HG03442 (cell line): ENCODE data around the gene GHR.

Source experiments
- ATAC-seq: cut with Tn5 transposase; IDR thresholded peaks from one replicate; pipeline ENCODE4 v1.9.1; 2021; ENCODE audit warnings: mild to moderate bottlenecking, moderate library complexity; ENCODE audit not compliant: unreplicated experiment

GHR gene

DNA sequence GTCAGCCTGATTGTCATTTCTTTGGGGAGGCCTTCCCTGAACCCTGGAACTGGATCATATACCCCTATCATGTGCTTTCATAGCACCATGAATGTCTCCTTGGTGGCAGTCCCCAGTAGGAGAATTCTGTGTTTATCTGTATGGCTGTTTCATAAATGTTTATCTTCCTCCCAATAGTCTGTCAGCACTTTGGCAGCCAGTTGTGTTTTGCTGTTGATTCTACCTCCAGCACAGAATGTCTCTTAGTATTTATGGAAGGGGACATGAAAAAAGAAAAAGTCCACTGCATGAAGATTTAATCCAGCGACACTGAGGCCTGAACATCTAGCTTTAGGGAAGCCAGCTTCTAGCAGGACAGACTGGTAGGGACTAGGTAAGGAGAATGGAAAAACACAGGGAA is 38.3 kb downstream of the GHR start:
- ATAC-seq: no peak

GRCh38 chr5:42462083-42462482 is 38.8 kb downstream of the GHR start:
- ATAC-seq: no peak

DNA sequence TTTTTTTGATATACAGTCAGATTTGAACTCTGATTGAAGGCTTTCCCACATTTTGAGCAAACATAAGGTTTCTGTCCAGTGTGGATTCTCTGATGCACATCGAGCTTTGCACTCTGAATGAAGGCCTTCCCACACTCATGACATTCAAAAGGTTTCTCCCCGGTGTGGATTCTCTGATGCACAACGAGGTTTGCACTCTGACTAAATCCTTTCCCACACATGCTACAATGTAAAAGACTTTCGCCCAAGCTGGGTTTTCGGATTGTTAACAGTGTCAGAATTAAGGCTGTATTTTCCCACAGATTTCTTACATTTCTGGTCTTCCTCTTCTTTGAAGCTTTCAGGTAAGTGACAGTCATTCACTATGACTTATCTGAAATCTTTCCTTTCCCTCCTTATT is 44.3 kb downstream of the GHR start:
- ATAC-seq: no peak

DNA sequence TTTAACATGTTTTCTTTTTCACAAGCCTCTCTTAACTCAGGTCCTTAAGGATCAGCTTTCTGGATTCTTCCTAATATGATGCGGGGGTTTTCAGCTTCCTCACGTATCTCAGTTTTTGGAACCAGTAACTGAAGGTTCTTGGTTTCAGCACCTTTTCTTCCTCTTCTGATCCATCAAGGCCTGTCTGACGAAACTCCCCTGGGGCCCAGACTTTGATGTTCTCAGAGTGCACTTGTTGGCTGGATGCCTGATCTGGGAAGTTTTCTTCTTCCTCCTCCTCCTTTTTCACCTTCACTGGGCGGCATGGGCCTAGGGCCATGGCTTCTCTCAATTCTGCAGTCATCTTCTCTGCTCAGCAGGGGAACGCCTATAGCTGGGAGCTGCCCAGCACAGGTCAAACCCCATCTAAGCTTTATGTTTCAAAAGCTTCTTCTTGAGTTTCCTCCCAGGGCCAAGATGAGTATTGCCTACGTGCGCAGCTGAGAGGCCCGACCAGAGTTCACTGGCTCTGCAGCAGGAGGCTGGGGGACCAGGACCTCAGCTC is 44.8 kb downstream of the GHR start:
- ATAC-seq: no peak

GRCh38 chr5:42483472-42484154 is 60.4 kb downstream of the GHR start:
- peak; percentile 73 for ATAC-seq

DNA sequence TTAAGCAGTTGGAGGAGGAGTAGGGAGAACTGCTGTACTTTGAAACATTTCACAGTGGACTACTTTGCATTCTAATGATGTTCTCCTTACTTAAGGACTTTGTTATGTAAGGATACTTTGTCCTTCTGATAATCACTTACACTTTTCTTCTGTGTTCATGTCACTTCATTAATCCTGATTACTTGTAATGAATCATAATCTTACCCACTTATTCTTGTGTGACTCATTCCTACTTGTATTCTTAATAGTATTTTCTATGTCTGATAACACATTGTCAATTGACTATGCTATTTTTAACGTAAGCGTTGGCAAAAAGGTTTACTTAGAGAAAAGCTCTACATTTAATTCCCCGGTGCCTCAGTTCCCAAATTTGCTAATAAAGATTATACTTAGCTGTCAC is 63.8 kb downstream of the GHR start:
- no peak for ATAC-seq

DNA sequence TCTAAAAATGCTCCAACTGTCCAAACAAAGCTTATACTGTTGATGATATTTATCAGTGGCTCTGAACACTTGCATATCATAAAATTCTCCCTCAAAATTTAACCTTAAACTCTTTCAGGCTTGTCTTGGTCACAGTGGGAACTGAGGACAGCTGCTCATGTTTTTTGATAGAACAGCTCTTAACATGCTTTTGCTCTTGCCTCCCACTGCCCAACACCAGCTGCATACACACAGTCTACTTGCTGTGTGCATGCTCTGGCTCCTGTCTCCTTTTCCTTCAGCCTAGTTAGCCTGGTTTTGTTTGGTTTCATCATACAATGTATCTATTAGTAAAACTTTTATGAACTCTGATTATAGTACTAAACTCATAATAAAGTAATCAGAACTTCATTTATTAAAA is 64.6 kb downstream of the GHR start:
- ATAC-seq: no peak

- no peak for ATAC-seq
Observed at GRCh38 chr5:42490831-42491230, 67.6 kb downstream of the GHR start.

- ATAC-seq: no peak
Observed at GRCh38 chr5:42491699-42492098, 68.5 kb downstream of the GHR start.

DNA sequence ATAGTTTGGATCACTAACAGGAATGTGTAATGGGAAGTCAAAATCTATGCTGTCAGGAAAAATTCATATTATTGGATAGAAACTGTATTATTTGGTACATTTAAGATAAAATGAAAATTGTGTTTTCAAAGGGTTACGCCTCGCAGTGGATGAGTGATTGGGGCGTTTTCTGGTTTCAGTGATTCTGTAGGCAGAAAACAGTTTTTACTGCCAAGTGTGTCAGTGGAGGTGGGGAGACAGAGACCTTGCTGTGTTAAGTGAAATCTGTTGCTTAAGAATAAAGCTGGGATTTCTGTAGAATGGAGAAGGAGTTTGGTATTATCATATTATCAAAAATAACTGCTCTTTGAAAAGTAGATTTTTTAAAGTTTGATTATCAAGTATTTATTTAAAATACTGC is 69.7 kb downstream of the GHR start:
- no peak for ATAC-seq

GRCh38 chr5:42494414-42494813 is 71.2 kb downstream of the GHR start:
- ATAC-seq: no peak

DNA sequence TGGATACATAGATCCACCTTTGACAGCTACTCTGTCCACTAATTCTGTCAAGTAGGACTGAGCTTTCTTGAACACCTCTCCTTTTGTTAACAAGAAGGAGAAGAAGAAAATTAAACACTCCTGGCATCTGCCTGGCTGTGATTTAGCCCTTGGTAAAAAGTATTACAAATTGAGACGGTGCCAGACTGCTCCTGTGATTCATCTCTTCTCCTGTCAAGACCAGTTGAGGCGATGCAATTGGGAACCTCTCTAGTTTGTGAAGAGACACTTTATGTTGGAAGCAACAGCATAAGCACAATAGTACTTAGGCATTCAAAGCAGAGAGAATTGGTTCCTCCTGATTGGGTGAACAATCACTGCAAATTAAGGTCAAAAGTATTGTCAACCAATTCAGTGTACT is 72.7 kb downstream of the GHR start:
- no peak for ATAC-seq

GRCh38 chr5:42496397-42497156 is 73.3 kb downstream of the GHR start:
- ATAC-seq: no peak

DNA sequence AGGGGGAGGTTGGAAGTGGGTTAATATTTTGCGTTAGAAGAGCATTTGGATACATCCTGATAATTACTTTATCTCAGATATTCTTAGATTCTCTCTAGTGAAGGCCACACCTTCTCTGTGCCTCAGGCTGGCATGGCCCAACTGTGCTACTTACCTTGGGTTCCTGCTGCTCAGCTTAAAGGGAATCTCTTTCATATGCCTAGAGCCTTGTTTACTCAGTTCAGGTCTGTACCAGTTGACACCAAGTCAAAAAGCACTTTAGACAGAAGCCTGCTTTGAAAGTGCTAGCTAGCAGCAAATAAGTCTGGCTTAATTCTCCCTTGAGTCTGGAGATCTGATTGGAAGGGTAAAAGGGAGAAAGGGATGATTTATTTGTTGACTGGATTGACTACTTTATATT is 74.8 kb downstream of the GHR start:
- no peak for ATAC-seq

- ATAC-seq: no peak
Observed at GRCh38 chr5:42499016-42499415, 75.8 kb downstream of the GHR start.

- no peak for ATAC-seq
Observed at GRCh38 chr5:42500003-42500599, 76.9 kb downstream of the GHR start.

GRCh38 chr5:42502613-42503470 is 79.6 kb downstream of the GHR start:
- no peak for ATAC-seq

DNA sequence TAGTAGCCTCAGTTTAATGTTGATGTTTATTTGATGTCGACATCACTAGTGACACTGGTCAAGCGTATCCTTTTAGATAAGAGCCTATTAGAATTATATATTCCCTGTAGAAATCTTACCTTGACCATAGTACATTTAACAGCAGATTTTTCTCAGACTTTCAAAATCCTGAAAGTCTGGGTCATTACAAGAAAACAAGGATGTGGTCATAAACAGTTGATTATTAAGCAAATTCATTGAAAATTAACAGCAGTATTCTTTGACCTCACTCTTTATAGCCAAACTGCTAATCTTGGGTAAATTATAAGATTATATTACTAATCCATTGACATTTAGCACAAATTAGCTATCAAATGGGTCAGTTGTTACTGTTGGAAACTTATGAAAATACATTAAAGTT is 83.4 kb downstream of the GHR start:
- ATAC-seq: no peak

DNA sequence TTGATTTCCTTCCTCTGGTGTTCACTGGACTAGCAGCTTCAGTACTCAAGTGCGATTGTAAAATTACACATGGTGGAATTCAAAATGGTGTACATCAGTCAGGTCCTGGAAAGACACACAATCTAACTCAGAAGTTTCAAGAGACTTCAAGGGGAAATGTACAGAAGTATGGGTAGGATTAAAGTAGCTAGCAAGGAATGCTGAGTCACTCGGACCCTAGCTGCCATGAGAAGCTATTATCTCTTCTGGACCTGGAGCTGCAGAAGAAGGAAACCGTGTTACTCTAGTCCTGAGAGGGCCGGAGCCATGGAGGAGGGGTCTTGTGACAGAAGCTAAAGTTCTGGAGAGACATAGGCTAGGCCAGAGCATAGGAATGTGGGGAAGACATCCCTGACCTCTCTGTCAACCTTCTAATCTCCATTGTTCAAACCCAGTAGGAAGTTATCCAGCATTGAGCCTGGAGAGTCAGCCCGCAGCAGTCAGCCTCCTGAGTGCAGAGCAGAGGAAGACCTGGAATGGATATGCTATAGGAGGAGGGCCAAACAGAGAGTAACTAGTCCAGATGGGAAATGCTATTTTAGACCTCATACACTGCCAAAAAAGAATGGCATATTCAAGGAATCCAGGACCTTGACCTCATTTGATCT is 84.3 kb downstream of the GHR start:
- no peak for ATAC-seq

DNA sequence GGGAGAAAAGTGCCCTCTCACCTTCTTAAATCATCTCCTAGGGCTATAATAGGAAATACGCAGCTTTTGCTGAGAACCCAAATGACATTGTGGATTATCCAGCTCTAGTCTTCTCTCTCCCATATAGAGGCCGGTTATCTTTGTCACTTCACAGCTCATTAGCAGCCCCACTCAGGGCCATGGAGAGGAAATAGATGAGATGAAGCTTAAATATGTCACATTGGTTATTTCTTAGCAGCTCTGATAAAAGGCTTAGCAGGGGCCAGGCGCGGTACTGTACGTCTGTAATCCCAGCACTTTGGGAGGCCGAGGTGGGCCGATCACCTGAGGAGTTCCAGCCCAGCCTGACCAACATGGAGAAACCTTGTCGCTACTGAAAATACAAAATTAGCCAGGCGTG is 90.0 kb downstream of the GHR start:
- no peak for ATAC-seq

- no peak for ATAC-seq
Observed at GRCh38 chr5:42514754-42515153, 91.5 kb downstream of the GHR start.
